Measurements from ENCODE around the gene CACNA1E.

Gene CACNA1E

DNA sequence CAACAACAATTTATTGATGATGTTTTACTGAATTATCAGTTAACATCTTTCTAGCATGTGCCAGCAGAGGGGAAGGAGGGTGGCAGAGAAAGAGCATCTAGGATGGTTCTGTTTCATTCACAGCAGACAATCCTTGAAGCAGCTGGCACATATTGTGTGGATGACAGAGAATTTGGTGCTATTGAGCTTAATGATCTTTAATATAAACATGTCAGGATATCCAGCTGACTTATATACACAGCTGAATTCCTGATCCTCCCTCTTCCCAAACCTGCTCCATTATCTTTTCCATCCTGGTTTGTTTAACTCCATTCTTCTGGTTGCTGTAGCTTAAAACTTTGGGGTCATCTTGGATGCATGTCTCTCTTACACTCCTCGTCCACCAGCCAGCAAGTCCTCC, 218.6 kb downstream of the CACNA1E start:
- TF ChIP-seq TAF1 (IDR thresholded peaks at IDR 0.05; ENCODE audit: borderline replicate concordance, insufficient read depth, low read length) (no peak), FOXP2 (optimal IDR thresholded peaks at IDR 0.05; ENCODE audit: borderline replicate concordance, extremely low read depth, extremely low read length, insufficient read depth) (no peak), POLR2AphosphoS5 (IDR thresholded peaks at IDR 0.05; ENCODE audit: low read depth, low read length) (no peak), SIN3A (IDR thresholded peaks at IDR 0.05; ENCODE audit: borderline replicate concordance, insufficient read depth, low read length) (no peak), REST (IDR thresholded peaks at IDR 0.05; ENCODE audit: insufficient read depth in 1 of 2, low read depth in 2 of 2, low read length in 2 of 2) (no peak)

DNA sequence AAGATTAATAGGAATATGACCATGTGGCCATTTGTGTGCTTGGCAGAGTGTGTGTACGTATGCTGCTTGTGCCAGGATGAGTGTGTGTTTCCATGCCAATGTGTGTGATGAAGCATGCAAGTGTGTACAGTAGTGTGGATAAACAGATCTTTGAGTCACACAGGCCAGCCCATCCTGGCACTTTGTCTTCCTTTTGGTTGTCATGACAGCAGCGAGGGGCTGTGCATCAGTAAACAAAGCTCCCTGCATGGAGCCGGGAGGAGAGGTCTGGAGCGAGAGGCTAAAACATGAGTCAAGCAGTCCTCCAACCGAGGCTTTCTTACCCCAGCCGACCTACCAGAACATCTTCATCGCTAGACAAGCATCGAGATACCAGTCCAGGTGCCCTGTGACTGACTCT, 221.2 kb downstream of the CACNA1E start:
- TF ChIP-seq SIN3A (IDR thresholded peaks at IDR 0.05; ENCODE audit: borderline replicate concordance, insufficient read depth, low read length) (no peak), TAF1 (IDR thresholded peaks at IDR 0.05; ENCODE audit: borderline replicate concordance, insufficient read depth, low read length) (no peak), POLR2AphosphoS5 (IDR thresholded peaks at IDR 0.05; ENCODE audit: low read depth, low read length) (no peak), REST (IDR thresholded peaks at IDR 0.05; ENCODE audit: insufficient read depth in 1 of 2, low read depth in 2 of 2, low read length in 2 of 2) (no peak), FOXP2 (optimal IDR thresholded peaks at IDR 0.05; ENCODE audit: borderline replicate concordance, extremely low read depth, extremely low read length, insufficient read depth) (no peak)

- TF ChIP-seq FOXP2 (optimal IDR thresholded peaks at IDR 0.05; ENCODE audit: borderline replicate concordance, extremely low read depth, extremely low read length, insufficient read depth) (no peak), REST (IDR thresholded peaks at IDR 0.05; ENCODE audit: insufficient read depth in 1 of 2, low read depth in 2 of 2, low read length in 2 of 2) (no peak), SIN3A (IDR thresholded peaks at IDR 0.05; ENCODE audit: borderline replicate concordance, insufficient read depth, low read length) (no peak), POLR2AphosphoS5 (IDR thresholded peaks at IDR 0.05; ENCODE audit: low read depth, low read length) (no peak), TAF1 (IDR thresholded peaks at IDR 0.05; ENCODE audit: borderline replicate concordance, insufficient read depth, low read length) (no peak)
These were observed 228.5 kb downstream of the CACNA1E start for GRCh38 chr1:181711820-181712219.

DNA sequence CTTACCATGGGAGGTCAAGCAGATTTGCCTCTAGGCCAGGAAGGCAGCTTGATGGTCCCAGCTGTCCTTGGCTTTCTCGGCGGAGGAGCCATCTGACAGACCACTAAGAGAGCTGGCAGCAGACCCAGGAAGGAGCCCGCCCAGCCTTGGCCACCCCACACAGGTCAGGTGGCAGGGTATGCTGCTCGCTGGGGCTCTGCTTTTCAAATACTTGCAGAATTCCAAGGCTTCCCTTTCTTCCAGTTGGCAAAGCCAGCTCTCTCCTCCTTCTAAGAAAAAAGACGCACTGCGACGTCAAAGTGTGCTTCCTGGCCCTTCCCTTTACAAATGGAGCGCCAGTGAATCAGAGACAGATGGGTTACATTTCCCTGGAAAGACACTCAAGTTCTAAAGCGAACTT, 229.4 kb downstream of the CACNA1E start:
- TF ChIP-seq SIN3A (IDR thresholded peaks at IDR 0.05; ENCODE audit: borderline replicate concordance, insufficient read depth, low read length) (no peak), TAF1 (IDR thresholded peaks at IDR 0.05; ENCODE audit: borderline replicate concordance, insufficient read depth, low read length) (no peak), REST (IDR thresholded peaks at IDR 0.05; ENCODE audit: insufficient read depth in 1 of 2, low read depth in 2 of 2, low read length in 2 of 2) (no peak), POLR2AphosphoS5 (IDR thresholded peaks at IDR 0.05; ENCODE audit: low read depth, low read length) (no peak), FOXP2 (optimal IDR thresholded peaks at IDR 0.05; ENCODE audit: borderline replicate concordance, extremely low read depth, extremely low read length, insufficient read depth) (no peak)

DNA sequence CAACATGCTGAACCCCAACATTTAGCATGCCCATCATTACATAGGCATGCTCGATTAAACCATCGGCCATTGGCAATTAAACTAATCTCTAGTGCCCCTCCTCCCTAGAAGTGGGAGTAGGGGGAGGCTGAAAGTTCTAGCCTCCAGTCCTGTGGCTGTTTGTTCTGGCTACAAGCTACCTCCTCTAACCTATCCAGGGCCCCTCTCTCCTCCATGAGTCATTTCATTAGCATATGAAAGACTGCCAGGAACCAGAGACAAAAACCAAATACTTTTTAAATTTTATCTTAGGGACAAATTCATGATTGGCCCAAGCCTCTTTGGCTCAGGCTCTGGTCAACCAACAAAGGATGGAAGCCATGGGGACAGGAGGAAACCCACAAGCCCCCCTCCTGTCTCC, 231.1 kb downstream of the CACNA1E start:
- no peak for TF ChIP-seq FOXP2 (optimal IDR thresholded peaks at IDR 0.05; ENCODE audit: borderline replicate concordance, extremely low read depth, extremely low read length, insufficient read depth)
- TF ChIP-seq REST (IDR thresholded peaks at IDR 0.05; ENCODE audit: insufficient read depth in 1 of 2, low read depth in 2 of 2, low read length in 2 of 2): no peak
- TF ChIP-seq POLR2AphosphoS5 (IDR thresholded peaks at IDR 0.05; ENCODE audit: low read depth, low read length): no peak
- no peak for TF ChIP-seq SIN3A (IDR thresholded peaks at IDR 0.05; ENCODE audit: borderline replicate concordance, insufficient read depth, low read length)

Measured in PFSK-1 (cell line).